ENCODE measurements around the gene ATP1A3.
"Not testable (repeated sequence)": the region's sequence is repeated elsewhere in the genome, so short reads cannot be mapped to it uniquely, and the experiment has no call there.

The ATP1A3 gene

GRCh38 chr19:42023121-42023942 lies 29.3 kb upstream of the ATP1A3 start:
- ATAC-seq (ENCODE audit: low read depth) (no peak), DNase-seq (ENCODE audit: low spot score in 2 of 2) (no peak)
- no peak overlapping the region for H3K4me3 Mint-ChIP-seq
- no peaks in the 10 kb centered on the region for H3K9me3 Mint-ChIP-seq
- no peaks in the 10 kb centered on the region for H3K36me3 Mint-ChIP-seq
- no peaks in the 10 kb centered on the region for H3K4me1 Mint-ChIP-seq
- H3K27ac Mint-ChIP-seq = no peak overlapping the region
- peaks cover 28% of the 10 kb centered on the region for H3K27me3 Mint-ChIP-seq

GRCh38 chr19:42022616-42023015 lies 28.6 kb upstream of the ATP1A3 start:
- no peak for DNase-seq (ENCODE audit: low spot score in 2 of 2)
- H3K27me3 Mint-ChIP-seq = peaks cover 28% of the 10 kb centered on the region
- no peaks in the 10 kb centered on the region for H3K36me3 Mint-ChIP-seq
- no peaks in the 10 kb centered on the region for H3K9me3 Mint-ChIP-seq
- no peaks in the 10 kb centered on the region for H3K4me1 Mint-ChIP-seq
- ATAC-seq (ENCODE audit: low read depth) = no peak
- no peak overlapping the region for H3K4me3 Mint-ChIP-seq
- H3K27ac Mint-ChIP-seq = no peak overlapping the region

DNA sequence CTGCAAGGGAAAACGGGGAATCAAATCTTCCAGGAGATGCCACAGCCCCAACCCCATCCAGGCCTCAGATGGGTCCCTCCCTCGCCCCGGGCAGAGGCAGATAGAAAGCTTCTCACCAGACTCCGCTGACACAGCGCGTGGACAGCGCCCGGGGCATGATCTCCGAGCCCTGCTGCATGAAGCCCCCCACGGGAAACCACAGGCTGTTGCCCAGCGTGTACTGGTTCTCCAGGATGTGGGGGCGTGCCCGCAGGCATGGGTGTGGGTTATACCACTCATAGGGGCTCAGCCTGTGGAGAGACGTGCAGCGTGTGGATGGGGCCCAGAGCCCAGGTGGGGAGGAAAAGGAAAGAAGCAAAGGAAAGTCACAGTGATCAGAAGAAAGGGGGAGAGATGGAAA lies 27.2 kb upstream of the ATP1A3 start:
- no peaks in the 10 kb centered on the region for H3K36me3 Mint-ChIP-seq
- no peaks in the 10 kb centered on the region for H3K9me3 Mint-ChIP-seq
- peaks cover 24% of the 10 kb centered on the region for H3K27me3 Mint-ChIP-seq
- DNase-seq (ENCODE audit: low spot score in 2 of 2) = no peak
- no peak for ATAC-seq (ENCODE audit: low read depth)
- no peaks in the 10 kb centered on the region for H3K4me1 Mint-ChIP-seq
- no peak overlapping the region for H3K4me3 Mint-ChIP-seq
- H3K27ac Mint-ChIP-seq = peak overlapping the region; percentile 28

DNA sequence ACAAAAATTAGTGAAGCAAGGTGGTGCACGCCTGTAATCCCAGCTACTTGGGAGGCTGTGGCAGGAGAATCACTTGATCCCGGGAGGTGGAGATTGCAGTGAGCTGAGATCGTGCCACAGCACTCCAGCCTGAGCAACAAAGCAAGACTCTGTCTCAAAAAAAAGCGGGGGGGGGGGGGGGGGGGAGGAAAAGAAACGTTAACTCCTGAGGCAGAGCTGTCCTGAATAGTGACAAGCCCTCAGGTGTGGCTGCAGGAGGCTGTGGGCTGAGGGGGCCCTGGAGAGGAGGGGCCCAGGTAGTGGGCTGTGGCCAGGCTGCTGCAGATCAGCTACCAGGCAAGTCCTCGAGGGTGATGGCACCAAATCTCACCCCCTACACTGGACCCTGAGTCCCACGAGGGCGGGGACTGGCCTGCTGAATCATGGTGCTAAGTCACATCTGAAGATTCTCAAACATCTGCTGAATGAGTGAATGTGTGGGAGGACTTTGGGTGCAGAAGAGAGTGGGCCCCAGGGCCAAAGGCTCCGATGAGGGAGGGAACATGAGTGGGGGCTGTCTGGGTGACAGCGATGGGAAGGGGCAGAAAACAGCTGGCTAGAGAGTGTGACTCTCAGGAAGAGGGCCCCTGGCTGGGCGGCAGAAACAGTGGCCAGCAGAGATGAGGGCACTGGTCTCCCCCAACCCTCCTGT lies 24.6 kb upstream of the ATP1A3 start:
- Mint-ChIP-seq H3K4me1 (no peaks in the 10 kb centered on the region), H3K9me3 (no peaks in the 10 kb centered on the region), H3K4me3 (no peak overlapping the region), H3K36me3 (no peaks in the 10 kb centered on the region), H3K27me3 (peaks cover 13% of the 10 kb centered on the region), H3K27ac (no peak overlapping the region)
- DNase-seq (ENCODE audit: low spot score in 2 of 2) = no peak
- ATAC-seq (ENCODE audit: low read depth) = no peak

DNA sequence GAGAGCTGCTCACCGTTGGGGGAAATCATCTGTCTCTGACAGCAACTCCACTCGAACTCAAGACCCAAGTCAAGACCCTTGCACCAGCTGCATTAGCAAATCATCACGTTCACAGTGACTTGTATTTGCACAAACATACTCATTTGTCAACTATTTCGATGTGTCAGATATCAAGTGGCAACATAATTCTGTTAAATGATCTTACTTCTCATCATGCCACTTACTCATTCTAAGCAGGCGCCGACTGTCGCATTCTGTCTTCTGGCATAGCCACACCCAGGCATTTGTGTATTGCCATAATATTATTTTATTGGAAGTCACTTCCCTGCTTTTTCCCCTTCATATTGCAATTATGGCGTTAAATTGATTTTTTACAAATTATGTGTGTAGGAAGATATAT lies 23.0 kb upstream of the ATP1A3 start:
- ATAC-seq (ENCODE audit: low read depth) = no peak
- no peak for DNase-seq (ENCODE audit: low spot score in 2 of 2)
- H3K4me3 Mint-ChIP-seq = no peak overlapping the region
- H3K27me3 Mint-ChIP-seq = peaks cover 13% of the 10 kb centered on the region
- H3K9me3 Mint-ChIP-seq = no peaks in the 10 kb centered on the region
- no peak overlapping the region for H3K27ac Mint-ChIP-seq
- no peaks in the 10 kb centered on the region for H3K4me1 Mint-ChIP-seq
- H3K36me3 Mint-ChIP-seq = no peaks in the 10 kb centered on the region

DNA sequence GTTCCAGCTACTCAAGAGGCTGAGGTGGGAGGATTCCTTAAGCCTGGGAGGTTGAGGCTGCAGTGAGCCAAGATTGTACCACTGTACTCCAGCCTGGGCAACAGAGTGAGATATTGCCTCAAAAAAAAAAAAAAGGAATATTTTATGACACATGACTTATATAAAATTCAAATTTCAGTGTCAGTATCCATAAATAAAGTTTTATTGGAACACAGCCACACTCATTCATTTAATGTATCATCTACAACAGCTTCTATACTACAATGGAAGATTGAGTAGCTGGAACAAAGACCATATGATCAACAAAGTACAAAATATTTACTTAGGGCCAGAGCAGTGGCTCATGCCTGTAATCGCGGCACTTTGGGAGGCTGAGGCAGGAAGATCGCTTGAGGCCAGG lies 18.7 kb upstream of the ATP1A3 start:
- H3K36me3 Mint-ChIP-seq; H3K4me1 Mint-ChIP-seq; H3K4me3 Mint-ChIP-seq; H3K9me3 Mint-ChIP-seq; ATAC-seq (ENCODE audit: low read depth); DNase-seq (ENCODE audit: low spot score in 2 of 2); H3K27me3 Mint-ChIP-seq; H3K27ac Mint-ChIP-seq: not testable (repeated sequence)

DNA sequence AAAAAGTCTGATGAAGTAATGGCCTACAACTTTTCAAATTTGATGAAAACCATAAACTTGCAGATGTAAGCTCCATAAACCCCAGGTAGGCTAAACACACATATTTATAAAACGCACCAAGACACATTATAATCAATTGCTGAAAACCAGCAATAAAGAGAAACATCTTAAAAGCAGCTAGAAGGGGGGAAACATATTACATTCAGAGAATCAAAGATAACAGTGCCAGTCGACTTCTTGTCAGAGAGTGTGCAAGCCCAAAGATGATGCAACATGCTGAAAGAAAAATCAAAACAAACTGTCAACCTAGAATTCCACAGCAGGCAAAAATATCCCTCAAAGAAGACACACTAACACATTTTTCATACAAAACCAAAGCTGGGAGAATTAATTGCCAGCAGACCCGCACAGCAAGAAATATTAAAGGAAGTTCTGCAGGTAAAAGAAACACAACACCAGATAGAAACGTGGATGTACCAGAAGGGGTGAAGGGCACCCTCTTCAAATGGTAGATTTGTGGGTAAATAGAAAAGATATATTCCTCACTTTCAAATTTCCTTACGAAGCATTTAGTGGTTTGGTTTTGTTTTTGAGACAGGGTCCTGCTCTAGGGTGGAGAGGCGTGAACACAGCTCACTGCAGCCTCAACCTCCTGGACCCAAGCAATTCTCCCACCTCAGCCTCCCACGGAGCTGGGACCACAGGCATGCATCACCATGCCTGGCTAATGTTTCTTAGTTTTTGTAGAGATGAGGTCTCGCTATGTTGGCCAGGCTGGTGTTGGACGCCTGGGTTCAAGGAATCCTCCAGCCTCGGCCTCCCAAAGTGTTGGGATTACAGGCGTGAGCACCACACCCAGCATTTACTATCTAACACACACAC lies 16.5 kb upstream of the ATP1A3 start:
- no peaks in the 10 kb centered on the region for H3K4me1 Mint-ChIP-seq
- DNase-seq (ENCODE audit: low spot score in 2 of 2) (no peak), ATAC-seq (ENCODE audit: low read depth) (no peak)
- H3K36me3 Mint-ChIP-seq = no peaks in the 10 kb centered on the region
- no peaks in the 10 kb centered on the region for H3K9me3 Mint-ChIP-seq
- H3K27ac Mint-ChIP-seq = no peak overlapping the region
- H3K27me3 Mint-ChIP-seq = peaks cover 10% of the 10 kb centered on the region
- no peak overlapping the region for H3K4me3 Mint-ChIP-seq

DNA sequence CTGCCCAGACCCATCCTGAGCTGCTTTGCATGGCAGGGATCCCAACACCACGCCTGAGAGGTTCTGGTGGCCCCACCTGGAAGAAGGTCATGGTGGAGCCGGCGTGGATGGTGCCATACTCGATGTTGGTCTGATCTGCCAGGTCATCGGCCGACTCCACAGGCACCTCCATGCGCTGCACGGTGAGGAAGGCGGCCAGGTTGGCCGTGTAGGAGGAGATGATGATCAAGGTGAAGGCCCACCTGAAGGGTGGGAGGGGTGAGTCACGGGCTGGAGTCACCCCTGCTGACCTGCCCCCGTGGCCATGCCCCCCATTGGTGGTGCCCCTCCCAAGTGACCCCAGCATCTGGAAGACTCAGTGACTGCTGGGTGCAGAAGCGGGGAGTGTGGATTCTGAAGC lies 12.5 kb upstream of the ATP1A3 start:
- no peaks in the 10 kb centered on the region for H3K4me1 Mint-ChIP-seq
- H3K27me3 Mint-ChIP-seq = peaks cover 28% of the 10 kb centered on the region
- DNase-seq (ENCODE audit: low spot score in 2 of 2) (no peak), ATAC-seq (ENCODE audit: low read depth) (no peak)
- no peaks in the 10 kb centered on the region for H3K9me3 Mint-ChIP-seq
- no peak overlapping the region for H3K27ac Mint-ChIP-seq
- no peaks in the 10 kb centered on the region for H3K36me3 Mint-ChIP-seq
- no peak overlapping the region for H3K4me3 Mint-ChIP-seq

- no peak for DNase-seq (ENCODE audit: low spot score in 2 of 2)
- Mint-ChIP-seq H3K36me3 (no peaks in the 10 kb centered on the region), H3K27ac (no peak overlapping the region), H3K27me3 (peaks cover 28% of the 10 kb centered on the region), H3K9me3 (no peaks in the 10 kb centered on the region), H3K4me3 (no peak overlapping the region), H3K4me1 (no peaks in the 10 kb centered on the region)
- no peak for ATAC-seq (ENCODE audit: low read depth)
These were observed 11.5 kb upstream of the ATP1A3 start for GRCh38 chr19:42005504-42005903.

- H3K36me3 Mint-ChIP-seq = peaks cover 2% of the 10 kb centered on the region
- H3K4me3 Mint-ChIP-seq = no peak overlapping the region
- H3K4me1 Mint-ChIP-seq = peaks cover 4% of the 10 kb centered on the region
- no peaks in the 10 kb centered on the region for H3K9me3 Mint-ChIP-seq
- peaks cover 40% of the 10 kb centered on the region for H3K27me3 Mint-ChIP-seq
- ATAC-seq (ENCODE audit: low read depth) (no peak), DNase-seq (ENCODE audit: low spot score in 2 of 2) (no peak)
- H3K27ac Mint-ChIP-seq = no peak overlapping the region
These were observed 9.7 kb upstream of the ATP1A3 start for GRCh38 chr19:42003506-42004294.

GRCh38 chr19:41999878-42000208 lies 5.8 kb upstream of the ATP1A3 start:
- Mint-ChIP-seq H3K9me3 (peaks cover 1% of the 10 kb centered on the region), H3K4me3 (no peak overlapping the region), H3K4me1 (peaks cover 30% of the 10 kb centered on the region), H3K27ac (no peak overlapping the region), H3K27me3 (peaks cover 56% of the 10 kb centered on the region), H3K36me3 (peaks cover 5% of the 10 kb centered on the region)
- ATAC-seq (ENCODE audit: low read depth) (no peak), DNase-seq (ENCODE audit: low spot score in 2 of 2) (no peak)

DNA sequence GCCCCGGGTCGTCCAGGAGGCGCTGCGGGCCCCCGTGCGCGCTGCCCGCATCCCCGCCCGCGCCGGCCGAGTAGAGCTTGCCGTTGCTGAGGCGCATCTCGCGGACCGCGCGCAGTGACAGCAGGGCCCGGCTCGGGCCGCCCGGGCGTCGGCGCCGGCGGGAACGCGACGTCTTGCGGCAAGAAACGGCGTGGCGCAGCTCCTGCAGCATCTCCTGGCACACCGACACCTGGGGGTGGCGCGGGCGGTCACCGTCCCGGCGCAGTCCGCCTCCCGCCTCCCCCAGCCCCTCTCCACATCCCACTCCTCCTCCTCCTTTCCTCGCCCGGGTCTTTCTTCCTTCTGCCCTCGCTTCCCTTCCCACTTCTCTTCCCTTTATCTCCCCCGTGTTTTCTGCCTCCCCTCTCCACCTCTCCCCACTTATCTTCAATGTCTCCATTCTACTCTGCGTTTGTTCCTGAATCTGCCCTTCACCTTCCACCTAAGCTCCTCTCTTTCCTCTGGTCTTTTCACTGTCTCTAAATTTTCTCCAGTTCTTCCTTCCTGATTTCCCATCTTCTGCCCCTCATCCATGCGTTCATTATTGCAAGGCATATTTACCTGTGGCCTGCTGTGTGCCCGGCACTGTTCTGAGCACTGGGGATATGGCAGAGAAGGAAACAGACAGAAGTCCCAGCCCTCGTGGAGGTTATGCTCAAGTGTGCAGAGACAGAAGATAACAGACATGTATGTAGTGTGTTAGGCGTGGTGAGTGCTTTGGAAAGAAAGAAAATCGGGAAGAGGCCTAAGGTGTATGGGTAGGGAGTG lies 5.2 kb upstream of the ATP1A3 start:
- no peak for DNase-seq (ENCODE audit: low spot score in 2 of 2)
- peak overlapping the region; percentile 53 for H3K4me3 Mint-ChIP-seq
- peaks cover 1% of the 10 kb centered on the region for H3K9me3 Mint-ChIP-seq
- ATAC-seq (ENCODE audit: low read depth) = no peak
- H3K27me3 Mint-ChIP-seq = peaks cover 59% of the 10 kb centered on the region
- peaks cover 5% of the 10 kb centered on the region for H3K36me3 Mint-ChIP-seq
- H3K4me1 Mint-ChIP-seq = peaks cover 34% of the 10 kb centered on the region
- H3K27ac Mint-ChIP-seq = no peak overlapping the region

All from memory B cell (primary cell).